GM21717 (cell line): ENCODE data around the gene HIBADH.
"Not testable (repeated sequence)": the region's sequence is repeated elsewhere in the genome, so short reads cannot be mapped to it uniquely, and the experiment has no call there.

ENCODE experiments used
- ATAC-seq: cut with Tn5 transposase; IDR thresholded peaks from one replicate; pipeline ENCODE4 v1.9.1; 2021; ENCODE audit warnings: mild to moderate bottlenecking, moderate library complexity; ENCODE audit not compliant: unreplicated experiment

HIBADH gene

DNA sequence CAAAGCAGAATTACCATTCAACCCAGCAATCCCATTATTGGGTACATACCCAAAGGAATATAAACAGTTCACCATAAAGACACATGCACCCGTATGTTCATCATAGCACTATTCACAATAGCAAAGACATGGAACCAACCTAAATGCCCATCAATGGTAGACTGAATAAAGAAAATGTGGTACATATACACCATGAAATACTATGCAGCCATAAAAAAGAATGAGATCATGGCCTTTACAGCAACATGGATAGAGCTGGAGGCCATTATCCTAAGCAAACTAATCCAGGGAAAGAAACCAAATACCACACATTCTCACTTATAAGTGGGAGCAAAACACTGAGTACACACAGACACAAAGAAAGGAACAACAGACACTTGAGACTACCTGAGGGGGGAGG lies 23.6 kb downstream of the HIBADH start:
- not testable (repeated sequence) for ATAC-seq

DNA sequence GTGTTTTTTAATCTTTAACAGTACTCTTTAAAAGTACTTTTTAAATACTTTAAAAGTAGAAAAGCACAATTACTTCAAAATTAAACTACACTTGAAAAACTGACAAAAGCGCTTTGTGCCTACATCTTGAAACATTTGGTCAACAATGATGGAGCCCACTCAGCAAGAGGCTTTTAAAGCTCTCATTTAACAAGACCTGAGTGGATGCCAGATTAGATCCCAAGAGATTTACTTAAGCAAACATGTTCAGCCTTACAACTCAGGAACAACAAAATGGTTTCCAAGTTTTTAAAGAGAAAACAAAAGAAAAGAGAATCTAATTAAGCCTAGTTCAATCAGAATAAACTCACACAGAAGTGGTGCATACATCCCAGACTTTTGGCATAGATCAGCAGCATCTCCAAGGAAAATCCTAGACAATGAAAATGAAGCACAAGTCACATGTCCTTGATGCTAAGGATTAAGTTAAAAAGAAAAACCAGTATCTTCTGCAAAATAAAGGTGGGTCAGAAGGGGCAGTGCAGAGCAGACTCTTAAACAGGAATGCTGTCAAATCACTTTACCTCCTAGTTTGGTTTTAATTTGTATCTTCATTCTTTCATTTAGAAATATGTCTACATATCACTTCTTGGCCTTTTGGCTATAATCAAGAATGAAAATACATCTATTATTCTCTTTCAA lies 26.2 kb downstream of the HIBADH start:
- ATAC-seq, result no peak

DNA sequence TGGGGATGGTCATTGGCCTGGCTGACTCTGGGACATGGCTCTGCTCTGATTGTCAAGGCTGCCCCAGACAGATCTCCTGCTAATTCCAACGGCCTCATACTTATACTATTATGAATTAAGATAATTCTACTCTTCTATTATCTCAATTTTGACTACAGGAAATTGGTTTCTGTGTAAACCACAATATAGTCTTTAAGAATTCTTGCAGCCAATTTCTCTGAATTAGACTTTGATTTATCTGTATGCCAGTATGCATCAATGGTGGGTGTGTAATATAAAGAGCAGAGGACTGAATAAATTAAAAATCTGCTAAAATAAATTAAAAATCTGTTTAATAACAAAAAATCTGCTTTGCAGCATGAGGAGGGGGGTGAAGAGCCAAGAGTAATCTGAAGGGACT lies 27.0 kb downstream of the HIBADH start:
- no peak for ATAC-seq

DNA sequence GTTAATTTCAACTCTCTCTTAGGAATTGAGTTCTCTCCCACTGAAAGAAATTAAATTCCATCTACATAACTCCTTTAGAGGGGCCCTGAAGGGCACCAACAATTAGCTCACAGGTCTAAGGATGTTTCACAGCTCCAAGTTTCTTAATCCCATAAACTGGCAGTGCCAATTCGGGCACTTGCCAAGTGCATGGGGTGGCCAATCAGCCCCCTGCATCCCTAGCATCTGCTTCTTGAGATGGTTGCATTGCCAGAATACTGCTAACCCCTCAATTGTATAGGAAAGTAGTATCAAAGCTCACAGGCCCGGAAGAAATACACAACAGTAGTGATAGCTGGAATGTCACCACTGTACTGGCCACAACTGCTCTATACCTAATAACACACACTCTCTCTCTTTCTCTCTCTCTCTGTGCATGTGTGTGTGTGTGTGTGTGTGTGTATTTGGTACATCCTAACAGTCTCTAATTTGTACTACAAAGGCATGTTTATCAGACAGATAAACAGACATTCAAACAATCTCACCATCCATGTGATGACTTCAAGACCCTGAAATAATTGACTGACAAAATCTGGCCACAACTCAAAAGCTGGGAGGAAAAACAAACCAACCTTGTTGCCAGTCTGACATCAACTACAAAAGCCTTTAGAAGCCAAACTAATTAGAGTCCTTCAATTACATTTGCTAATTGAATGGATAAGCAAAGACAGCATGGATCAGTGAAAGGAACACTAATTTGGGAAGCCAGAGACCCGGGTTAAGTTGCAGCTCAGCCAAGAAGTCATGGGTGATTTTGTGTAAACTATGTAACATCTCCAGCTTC lies 27.8 kb downstream of the HIBADH start:
- ATAC-seq, result no peak

DNA sequence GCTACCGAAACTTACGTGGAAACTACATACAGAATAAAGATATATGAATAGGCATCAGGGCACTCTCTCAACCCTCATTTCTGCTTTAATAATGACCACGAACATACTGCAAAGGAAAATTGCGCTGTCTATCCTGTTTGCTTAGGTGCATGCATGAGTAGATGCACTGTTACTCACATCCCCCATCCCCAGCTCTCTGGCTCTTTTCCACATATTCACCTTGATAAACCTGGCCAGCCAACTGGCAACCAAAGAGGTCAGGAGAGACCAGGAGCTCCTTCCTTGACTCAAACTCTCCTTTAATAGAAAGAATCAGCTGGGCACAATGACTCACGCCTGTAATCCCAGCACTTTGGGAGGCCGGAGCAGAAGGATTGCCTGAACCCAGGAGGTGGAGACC lies 29.6 kb downstream of the HIBADH start:
- no peak for ATAC-seq

DNA sequence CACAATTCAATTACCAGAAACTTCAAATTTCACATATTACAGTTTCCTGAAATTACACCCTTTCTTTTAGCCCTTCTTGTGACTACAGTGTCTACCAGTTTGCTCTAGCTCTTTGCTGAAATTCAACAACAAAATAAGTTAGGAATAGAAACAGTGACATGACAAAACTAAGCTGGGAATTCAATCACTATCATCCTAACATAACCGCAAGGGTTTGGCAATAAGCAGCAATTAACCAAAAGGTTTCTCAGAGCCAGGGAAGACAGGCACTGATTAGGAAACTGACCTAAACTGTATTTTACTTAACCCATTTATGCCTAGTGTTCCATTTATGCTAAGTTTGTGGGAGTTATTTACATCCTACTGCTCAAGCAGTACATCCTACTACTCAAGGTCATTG lies 31.3 kb downstream of the HIBADH start:
- no peak for ATAC-seq

DNA sequence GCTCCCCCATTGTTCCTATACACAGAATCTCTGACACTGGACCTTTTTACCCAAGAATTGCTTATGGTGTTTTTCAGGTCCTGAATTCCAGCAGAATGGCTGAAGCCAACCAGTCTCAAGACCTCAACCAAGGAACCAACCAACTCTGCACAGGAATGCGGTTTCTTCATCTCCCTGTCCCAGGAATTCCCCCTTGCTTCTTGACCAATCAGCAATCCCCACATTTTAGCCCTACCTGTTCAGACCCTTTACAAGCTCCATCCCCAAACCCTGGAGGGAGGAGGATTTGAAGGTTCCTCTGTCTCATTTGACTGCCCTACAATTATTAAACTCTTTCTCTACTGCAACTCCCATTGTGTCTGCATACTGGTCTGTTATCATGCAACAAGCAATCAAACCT lies 35.5 kb downstream of the HIBADH start:
- ATAC-seq, result no peak

DNA sequence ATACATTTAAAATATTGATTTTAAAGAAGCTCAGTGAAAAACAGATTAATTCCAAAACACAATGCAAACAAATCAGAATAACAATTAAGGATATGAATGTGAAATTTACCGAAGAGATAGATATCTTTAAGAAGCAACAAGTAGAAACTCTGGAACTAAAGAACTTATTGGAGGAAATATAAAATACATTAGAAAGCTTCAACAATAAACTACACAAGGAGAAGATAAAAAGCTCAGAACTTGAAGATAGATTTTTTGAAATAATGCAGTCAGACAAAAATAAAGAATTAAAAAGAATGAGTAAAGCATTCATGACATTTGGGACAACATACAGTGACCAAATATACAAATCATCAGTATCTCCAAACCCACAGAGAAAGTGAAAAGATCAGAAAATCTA lies 43.2 kb downstream of the HIBADH start:
- no peak for ATAC-seq

DNA sequence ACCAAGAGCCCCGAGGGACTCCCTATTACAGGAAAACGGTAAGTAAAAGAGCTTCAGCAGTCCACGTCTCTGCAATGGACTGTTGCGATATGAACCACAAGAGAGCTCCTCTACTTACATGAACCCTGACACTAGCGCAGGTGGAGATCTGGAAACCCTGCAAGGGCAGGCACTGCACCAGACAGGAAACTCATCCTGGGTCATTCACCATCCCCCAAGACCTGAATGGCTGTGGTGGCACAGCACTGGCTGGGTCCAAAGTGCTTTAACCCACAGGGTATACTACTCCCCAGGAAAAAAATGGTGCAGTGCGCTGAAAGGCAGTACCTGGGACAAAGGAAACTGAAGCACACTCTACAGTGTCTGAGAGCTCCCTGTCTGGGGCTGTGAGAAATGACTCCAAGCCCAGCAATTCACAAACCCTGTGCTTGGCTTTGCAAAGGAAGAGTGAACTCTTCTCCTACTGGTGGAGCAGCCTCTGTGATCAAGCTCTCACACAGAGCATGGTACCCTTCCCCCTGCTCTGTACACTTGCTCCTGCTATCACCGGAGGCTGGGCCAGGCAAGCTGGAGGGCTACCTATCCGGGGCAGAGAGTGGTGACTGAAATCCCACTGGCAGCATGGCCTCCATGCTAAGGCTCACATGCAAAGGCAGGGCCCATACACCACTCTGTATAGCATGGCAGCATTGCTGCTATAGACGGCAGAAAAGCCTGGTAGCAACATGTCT lies 44.9 kb downstream of the HIBADH start:
- ATAC-seq, result no peak

DNA sequence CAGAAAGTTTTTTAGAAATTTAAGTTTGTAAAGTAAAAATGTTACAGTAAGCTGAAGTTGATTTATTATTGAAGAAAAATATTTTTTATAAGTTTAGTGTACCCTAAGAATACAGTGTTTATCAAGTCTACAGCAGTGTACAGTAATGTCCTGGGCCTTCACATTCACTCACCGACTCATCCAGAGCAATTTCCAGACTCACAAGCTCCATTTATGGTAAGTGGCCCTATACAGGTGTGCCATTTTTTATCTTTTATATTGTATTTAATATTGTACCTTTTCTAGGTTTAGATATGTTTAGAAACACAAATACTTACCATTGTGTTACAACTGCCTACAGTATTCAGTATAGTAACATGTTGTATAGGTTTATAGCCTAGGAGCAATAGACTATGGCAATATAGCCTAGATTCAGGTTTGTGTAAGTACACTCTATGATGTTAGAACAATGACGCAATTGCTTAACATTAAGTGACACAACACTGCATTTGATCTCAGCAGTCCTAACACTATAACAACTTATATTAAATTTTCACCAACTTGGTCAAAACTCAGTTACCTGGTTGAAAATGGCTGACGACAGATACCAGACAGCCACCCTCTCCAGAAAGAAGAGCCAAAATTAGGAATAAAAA lies 45.7 kb downstream of the HIBADH start:
- no peak for ATAC-seq

DNA sequence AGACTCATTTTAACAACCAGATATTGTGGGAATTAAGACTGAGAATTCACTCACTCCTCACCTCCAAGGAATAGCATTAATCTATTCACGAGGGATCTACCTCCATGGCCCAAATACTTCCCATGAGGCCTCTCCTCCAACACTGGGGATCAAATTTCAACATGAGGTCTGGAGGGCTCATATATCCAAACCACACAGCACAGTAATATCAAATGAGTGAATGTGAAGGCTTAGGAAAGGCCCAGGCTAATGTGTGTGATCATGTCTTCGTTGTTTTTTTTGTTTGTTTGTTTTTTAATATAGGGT lies 46.5 kb downstream of the HIBADH start:
- no peak for ATAC-seq

DNA sequence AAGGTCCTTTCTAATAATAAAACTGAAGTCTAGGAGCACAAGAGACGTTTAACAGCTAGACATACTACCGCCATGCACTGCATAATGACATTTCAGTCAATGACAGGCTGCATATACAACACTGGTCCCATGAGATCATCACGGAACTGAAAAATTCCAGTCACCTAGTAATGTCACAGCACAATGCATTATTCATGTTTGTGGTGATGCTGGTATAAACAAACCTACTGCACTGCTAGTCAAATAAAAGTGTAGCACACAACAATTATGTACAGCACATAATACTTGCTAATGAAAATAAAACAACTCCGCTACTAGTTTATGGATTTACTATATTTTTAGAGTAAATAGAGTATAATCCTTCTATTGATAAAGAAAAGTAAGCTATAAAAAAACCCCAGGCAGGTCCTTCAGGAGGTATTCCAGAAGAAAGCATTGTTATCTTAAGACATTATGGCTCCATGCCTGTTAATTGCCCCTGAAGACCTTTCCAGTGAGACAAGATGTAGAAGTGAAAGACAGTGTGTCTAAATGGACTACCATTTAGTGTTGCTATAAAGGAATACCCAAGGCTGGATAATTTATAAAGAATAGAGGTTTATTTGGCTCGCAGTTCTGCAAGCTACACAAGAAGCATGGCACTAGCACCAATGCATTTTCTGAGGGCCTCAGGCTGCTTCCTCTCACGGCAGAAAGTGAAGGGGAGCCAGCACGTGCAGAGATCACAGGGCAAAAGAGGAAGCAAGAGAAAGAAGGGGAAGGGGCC lies 47.1 kb downstream of the HIBADH start:
- no peak for ATAC-seq

DNA sequence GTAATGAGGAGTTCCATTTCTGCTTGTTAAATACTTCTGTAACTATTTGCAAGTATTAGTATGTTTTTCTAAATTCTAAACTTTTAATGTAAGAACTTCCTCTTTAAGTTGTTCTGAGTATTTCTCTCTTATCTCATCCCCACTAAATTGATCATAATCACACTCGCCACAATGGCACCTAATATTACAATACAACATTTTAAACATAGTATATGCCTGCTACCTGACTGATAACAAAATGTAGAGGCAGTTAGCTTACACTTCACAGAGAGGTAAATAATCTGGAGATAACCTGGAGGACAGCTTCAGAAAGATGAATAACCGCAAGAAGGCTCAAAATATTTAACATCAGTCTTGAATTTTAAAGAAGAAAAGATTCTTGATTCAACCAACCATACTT lies 48.6 kb downstream of the HIBADH start:
- ATAC-seq, result no peak

DNA sequence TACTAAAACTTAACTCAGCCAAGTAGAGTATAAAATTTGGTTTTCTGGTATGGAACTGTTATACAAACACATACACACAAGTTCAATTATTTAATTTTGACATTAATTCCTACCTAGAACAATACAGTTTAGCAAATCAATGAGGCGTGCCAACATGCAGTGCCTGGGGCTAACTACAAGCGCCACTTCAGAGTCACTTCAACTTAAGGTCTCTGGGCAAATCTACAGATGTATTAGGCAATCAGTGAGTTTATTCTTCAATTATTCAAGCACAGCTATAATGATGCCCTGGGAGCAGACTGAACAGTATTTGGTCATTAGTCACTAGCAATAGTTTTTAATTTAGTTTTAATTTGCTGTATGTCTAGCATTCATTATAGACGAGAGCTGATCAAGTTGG lies 51.6 kb downstream of the HIBADH start:
- ATAC-seq, result no peak

DNA sequence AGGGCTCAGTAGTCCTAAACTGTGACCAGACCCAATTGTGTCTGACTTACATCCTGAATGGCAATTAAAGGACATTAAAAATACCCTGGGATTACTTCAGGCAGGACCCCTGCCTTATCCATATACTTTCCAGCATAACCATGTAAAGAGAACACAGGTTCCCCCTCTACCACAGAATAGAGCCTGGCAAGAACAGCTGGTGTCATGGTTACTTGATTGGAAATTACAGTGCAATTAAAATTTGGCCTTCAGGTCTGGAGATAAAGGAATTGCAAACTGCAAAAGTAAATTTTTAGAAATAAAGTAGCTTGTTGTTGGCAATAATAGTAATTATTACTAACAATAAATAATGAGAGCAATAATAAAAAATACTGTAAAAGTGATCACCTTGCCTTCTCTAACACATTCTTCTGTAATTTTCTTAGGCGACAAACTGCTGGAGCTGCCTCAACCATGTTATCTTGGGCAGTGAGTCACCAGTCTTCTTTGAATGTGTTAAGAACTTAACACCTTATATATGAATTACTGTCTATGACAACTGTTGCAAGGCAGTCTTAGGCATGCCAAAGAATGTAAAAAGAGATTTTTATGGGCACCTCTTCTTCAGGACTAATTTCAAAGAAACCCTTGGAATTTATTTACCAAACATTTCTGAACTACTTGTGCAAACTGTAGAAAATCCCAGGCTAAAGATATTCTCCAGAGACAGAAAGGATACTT lies 53.7 kb downstream of the HIBADH start:
- ATAC-seq, result no peak

DNA sequence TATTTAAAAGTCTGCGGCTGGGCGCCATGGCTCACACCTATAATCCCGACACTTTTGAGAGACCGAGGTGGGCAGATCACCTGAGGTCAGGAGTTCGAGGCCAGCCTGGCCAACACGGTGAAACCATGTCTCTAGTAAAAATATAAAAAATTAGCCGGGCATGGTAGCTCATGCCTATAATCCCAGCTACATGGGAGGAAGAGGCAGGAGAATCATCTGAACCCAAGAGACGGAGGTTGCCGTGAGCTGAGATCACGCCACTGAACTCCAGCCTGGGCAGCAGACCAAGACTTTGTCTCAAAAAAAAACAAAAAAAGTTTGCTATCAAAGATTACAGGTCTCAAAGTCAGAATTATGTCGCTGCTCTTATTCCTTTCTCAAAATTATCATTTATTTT lies 55.5 kb downstream of the HIBADH start:
- no peak for ATAC-seq

DNA sequence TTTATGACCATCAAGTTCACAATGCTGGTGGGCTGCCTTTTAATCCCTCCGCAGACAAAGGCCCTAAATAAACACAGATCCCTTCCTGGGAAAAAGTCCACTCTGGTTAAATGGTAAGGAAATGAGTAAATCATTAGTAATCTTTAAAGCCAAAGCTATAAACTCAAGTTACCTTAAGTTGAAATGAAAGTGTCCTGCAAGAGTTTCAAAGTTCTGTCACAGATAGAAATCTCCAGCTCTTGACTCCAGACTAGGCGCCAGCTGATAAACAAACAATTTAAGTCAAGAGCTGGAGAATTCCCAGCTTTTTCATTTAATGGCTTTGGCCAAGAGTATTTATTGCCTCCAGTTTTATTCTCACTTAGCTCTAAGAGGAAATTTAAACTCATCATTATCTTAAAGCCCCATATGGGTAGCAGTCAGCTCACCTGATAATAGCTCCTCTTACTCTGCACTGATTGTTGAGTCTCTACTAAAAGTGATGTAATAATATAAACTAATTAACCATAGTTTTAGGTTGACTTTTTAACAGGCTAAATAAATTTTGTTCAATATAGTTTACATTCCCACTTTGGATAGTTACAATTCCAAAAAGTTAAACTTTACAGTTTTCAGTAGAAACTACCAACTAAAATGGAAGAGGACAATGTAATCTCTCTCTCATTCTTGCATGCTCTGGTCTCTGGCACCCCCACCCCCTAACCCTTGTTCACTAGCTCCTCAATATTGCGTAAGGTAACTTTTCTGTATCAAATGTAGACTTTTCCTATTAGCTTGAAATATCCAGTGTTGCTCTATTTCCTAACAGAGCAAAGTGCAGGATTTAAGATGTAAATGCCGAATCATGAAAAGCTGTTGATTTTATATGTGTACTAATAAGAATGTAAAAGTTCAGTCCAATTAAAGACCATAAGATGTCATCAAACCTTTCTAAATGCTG lies 56.1 kb downstream of the HIBADH start:
- ATAC-seq, result no peak

DNA sequence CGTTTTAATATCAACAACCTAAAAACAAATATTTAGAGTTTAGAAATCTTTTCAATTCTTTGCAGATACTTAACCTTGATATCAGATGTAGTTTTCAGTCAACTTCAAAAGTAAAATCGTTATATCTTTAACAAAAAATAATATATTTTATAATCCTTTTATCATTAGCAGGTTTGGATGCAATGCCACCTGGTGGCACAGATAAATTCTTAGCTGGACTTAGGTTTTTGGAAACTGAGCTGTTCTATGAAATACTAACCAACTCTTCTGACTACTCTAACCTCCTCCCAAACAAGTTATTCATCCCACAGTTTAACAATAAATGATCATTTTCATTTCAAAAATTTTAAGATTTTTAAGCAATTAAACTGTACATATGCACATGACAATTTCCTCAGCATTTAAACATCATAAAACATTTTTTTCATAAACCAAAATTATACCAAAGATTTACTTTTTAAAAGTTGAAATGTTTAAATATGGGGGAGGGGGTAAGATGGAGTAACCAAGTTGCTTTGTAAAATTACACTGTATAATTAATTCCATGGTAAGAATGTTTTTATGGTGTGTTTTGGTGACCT lies 56.9 kb downstream of the HIBADH start:
- no peak for ATAC-seq

DNA sequence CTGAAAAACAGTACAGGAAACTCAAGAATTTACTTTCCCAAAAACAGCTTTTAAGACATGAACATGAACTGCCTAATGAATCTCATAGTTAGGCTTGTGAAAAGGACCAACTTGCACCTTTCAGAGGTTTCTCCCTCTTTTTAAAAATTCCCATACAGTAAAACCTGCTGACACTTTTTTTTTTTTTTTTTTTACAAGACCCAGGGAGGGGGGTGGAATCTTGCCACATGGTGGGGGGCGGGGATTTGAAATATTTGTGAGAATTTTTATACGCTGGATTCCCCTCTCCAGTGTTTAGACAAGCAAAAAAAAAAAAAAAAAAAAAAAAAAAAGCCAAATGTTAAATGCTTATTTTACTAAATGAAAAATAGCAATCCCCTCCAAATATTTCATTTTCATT lies 57.4 kb downstream of the HIBADH start:
- ATAC-seq, result no peak
